NCI-H510A treated with DMSO at 0.1 percent for 48 hours (cell line): ENCODE data around the gene CHGA.
A peak's percentile ranks its signal among the peaks of the same experiment; 100 is the strongest.

Experiments
- DNase-seq: peaks from one replicate; lab custom pipeline; 2025; lab: John Stamatoyannopoulos, UW

Gene CHGA

DNA sequence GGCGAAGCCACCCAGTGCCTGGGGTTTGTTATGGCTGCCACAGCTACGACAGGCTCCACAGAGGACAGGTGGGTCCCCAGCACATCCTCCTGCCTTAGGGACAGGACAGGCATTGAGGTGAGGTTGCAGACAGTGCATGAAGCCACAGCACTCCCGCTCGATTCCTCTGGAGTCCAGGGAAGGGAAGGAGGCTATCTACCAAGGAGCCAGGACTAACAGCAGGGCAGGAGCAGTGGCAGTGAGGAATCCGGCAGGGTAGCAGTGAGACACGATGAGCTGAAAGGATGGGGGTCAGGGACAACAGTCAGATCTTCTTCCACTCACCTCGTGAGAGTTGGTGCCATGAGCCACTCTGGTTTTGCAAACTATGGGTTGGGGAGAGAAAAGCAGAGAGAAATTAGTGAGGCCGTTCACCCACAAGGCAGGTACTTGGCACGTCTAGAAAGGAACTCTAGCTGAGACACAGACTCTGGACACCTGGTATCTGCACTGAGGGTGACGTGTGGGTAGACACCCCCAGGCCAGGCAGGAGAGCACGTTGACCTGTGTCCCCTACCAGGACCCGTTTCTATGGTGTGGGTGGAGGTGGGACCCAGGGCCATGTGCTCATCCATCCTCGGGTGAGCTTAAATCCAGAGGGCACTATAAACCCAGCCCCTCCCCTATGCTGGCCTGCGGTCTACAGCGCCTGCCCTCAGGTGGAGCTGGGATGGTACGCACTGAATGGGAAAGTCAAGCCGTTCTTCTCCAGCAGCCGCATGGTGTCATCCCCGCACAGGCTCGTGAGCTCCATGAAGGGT, 39.3 kb downstream of the CHGA start:
- no peak for DNase-seq

DNA sequence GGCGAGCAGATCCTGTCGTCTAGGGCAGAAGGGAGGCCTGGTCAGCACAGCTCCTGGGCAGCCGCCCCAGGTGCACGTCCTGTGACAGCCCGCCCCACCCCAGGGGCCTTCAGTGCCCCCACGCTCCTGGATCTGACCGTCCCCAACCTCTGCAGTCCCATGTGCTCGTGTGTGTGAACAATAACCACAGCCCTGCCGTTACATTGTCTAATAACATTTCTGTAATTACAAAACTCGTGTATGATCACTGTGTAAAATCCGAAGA, 39.8 kb downstream of the CHGA start:
- no peak for DNase-seq

DNA sequence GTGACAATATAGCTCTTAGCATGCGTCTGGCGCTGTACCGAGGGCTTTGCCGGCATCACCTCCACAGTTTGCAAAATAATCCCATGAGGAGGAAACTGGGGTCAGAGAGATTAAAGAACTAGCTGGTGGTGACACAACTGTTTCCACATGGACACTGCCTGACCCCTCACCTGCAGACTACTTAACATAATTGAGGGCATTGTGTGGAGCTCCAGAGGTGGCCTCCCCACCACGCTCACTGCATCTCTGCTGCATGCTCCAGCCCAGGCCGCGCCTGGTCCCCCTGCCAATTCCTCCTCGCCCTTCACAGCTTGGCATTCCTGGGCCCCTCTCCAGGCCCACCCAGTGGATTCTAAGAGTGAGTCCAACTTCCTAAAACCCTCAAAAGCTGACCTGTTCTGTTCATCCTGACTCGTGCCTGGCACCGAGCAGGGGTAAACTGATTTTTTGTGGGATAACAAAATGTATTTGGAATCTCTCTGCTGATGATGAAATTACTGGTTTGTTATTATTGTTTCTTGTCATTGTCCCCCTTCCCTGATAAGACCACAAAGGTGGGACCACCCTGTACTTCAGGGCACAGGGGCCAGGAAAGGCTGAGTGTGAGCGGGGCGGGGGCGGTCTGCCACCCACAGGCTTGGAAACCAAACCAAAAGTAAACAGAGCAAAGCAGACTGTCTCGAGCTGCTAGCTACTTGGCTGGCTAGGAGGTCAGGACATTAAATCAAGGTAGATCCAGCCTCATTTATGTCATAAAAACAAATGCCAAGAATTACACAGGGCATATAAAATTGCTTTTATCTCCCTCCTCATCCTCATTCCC, 40.6 kb downstream of the CHGA start:
- DNase-seq: no peak

DNA sequence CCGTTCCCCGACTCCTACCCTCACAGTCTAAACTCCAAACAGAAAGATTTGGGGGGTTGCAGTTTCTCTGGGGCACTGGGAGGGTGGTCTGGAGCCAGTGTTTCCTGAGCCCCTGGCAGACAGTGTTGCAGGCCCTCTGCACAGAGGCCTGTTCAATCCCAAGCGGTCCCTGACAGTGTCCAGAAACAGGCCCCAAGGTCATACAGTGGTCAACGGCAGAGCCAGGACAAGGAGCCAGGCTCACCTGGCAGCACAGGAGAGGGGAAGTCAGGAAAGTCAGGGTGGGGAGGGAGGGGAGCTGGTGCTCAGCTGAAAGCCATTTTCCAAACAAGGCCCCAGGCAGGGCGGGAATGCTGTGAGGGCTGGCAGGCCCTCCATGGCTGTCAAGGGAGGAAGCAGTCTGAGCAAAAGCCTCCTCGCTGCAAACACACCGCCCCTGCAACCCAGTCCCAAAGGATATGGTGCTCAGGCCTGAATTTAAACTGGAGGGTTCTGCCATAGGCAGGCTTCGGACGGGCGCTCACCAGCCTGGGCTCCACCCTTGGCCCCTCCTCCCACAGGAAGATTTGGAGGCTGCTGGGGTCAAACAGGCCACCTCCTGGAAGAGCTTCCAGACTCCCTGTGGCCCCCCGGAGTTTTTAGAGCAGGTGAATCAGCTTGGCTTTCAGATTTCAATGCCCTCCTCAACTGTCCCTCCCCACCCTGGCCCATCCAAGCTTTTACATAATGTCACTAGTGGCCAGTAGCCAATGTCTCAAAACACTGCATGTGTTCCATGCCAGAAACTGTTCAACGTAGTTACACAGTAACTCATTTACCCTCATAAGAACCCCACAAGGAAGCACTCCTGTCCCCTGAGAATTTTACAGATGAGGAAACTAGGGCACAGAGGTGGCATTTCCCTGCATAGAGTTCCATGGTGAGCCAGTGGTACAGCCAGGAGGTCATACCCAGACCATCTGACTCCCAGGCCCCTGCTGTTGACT, 41.5 kb downstream of the CHGA start:
- DNase-seq: no peak

DNA sequence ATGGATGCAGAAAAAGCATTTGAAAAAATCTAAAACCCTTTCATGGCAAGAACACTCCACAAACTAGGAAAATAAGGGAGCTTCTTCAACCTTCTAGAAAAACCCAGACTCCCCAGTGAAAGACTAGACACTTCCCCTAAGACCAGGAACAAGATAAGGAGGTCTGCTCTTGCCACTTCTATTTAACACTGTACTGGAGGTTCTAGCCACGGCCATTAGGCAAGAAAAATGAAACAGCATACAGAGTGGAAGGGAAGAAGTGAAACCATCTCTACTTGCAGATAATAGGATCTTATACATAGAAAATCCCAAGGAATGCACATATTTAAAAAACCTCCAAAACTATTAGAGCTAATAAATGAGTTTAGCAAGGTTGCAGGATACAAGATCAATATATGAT, 42.3 kb downstream of the CHGA start:
- no peak for DNase-seq

DNA sequence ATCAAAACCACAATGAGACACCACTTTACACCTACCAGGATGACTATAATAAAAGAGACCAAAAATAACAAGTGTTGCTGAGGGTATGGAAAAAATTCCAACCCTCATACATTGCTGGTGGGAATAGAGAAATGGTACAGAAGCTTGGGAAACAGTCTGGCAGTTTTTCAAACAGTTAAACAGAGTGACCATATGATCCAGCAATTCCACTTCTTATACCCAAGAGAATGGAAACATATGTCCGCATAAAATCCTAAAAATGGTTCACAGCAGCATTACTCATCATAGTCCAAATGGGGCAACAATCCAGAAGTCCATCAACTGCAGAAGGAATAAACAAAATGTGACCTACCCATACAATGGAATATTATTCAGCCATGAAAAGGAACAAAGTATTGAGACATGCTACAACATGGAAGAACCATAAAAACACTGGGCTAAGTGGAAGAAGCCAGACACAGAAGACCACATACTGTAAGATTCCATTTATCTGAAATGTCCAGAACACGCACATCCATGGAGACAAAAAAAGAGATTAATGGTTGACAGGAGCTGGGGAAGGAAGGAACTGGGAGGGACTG, 44.5 kb downstream of the CHGA start:
- no peak for DNase-seq

DNA sequence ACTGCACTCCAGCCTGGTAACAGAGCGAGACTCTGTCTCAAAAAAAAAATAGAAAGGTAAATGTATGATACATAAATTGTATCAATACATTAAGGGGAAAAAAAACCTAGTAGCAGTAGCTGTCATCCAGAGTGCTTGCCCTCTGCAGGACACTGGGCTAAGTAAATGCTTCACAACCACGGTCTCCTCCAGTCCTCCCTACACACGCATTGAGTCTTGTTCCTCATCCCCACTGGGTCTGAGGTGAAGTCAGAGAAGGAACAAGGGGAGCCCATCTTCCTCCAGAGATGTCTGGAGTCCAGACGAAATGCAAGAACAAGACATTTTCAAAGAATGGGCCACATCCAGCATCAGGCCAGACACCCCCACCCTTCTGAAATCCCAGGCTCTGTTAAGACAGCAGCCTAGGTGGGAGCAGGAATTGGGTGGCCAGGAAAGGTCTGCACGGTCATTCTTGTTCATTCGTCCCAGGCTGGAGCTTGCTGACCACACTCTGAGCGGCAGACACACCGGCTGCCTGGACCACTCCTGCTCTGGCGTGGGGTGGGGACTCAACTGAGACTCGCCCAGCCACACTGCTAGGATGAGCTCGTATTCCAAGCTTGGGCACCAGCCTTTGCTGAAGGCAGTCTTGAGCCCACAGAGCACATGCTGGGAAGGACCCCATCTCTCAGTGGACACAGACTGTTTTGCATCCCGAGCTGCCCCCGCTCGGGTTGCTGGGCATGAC, 45.5 kb downstream of the CHGA start:
- DNase-seq: no peak

DNA sequence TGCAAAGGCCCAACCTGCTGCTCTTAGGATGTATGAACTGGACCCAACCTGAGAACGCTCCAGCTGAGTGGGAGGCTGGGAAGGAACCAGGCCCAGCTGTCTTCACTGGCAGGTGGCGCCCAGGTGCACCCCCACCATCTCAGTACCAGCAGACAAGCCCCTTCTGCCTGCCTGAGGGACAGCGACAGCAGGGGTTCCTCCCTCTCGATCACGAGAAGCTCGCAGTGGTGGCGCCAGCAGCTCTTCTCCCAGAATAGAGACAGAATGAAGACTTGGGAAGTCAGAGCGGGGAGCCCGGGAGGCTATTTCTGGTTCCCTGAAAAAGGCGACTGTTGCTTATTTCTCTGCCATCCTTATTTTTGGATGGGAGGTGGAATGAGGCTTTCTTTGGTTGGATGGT, 46.5 kb downstream of the CHGA start:
- no peak for DNase-seq

DNA sequence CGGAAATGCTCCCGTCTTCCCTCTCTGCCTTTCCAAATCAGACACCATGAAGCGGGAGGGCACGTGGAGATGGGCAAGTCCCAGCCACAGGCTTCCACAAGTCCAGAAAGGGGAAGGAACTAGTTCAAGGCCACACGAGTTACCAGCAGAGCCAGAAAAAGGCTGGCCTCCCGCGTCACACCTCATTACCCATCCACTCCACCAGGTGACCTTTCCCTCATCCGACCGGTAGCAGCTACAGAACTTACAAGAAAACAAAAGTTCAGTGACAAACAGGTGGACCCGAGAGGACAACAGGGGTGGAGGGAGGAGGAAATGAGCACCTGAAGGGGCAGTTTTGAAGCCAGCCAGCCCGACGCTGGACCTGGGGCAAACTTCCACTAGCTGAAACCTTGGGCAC, 46.9 kb downstream of the CHGA start:
- peak; percentile 80 for DNase-seq

DNA sequence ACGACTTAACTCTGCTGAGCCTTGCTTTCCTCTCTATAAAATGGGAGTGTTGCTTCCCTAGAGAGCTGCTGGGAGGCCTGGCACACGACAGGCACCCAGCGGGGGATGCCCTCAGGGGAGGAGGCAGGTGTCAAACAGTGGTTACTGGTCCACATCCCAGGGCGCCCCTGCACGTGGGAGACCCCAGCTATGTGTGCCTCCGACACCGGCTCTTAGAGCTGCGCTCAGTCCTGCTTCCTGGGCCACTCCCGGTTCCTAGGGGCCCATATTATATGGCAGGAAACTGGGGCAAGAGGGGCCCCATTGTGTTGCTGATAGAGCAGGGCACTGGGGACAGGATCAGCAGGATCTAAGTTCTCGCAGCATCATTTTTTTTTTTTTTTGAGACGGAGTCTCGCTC, 47.3 kb downstream of the CHGA start:
- DNase-seq: no peak

DNA sequence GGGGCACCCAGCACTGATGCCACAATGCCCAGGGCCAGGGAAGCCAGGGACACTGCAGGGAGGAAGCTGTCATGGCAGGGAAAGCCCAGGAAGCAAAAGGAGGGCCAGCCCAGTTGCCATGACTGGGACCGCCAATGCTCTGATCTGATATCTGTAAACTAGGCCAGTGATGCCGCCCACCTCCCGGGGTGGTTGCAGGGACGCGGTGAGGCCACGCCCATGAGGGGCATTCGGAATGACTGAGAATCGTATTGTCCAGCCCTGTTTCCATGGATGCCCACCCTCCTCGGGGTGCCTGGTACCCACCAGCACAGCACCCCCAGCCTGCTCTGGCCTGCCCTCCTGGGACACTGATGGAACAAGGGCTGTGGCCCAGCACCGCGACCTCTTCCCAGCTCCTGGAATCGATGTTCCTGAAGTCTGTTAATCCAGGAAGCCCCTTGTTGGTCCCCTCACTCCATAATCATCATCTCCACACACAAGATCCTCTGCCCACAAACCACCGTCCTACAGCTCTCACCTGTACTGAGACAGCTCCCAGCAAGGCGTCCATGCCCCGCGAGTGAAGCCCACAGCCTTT, 48.7 kb downstream of the CHGA start:
- DNase-seq: no peak

DNA sequence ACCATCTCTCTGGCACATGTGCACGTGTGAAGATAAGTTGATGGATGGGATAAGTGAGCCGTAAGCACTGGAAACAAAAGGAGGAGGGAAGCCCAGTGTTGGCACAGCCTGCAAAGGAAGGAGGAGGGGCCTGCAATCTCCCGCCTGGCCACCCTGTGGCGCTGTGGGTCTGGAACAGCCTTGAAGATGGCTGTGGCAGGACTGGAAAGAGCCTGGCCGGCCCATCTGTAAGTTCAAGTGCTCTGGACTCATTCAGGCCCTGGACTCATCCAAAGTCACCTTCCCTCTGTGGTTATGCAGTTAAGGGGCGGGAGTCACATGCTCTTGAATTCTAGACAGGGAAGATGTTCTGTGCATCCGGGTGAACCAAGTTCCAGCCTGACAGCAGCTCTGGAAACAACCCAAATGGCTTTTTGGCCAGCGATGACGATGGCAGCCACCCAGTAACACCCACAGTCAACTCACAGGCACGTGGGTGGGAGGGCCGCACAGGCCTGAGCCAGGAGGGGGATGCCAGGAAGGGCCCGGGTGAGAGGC, 50.4 kb downstream of the CHGA start:
- peak; percentile 82 for DNase-seq

DNA sequence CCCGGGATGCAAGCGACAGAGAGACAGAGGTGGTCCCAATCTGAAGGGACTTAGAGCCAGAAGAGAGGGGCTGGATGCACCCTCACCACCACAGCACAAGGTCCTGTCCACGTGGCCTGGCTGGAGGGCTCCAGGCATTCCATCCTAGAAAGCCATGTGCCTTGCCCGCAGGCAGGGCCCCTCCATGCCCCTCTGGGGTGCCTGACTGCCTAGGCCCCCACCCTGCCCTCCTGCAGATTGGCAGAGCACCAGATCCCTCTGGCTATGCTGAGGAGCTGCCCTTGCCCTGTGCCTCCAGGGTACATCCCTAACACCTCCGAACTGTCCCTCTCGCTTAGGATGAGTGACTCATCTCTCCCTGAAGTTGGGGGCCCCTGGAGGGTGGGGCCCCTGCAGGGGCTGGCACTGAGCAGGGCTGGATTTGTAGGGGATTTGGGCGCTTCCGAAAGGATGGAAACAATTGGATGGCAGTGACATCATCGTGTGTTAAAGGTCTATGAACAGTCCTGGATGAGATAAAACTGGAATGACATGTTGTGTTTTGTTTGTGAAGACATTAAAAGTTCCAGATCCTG, 50.9 kb downstream of the CHGA start:
- no peak for DNase-seq

DNA sequence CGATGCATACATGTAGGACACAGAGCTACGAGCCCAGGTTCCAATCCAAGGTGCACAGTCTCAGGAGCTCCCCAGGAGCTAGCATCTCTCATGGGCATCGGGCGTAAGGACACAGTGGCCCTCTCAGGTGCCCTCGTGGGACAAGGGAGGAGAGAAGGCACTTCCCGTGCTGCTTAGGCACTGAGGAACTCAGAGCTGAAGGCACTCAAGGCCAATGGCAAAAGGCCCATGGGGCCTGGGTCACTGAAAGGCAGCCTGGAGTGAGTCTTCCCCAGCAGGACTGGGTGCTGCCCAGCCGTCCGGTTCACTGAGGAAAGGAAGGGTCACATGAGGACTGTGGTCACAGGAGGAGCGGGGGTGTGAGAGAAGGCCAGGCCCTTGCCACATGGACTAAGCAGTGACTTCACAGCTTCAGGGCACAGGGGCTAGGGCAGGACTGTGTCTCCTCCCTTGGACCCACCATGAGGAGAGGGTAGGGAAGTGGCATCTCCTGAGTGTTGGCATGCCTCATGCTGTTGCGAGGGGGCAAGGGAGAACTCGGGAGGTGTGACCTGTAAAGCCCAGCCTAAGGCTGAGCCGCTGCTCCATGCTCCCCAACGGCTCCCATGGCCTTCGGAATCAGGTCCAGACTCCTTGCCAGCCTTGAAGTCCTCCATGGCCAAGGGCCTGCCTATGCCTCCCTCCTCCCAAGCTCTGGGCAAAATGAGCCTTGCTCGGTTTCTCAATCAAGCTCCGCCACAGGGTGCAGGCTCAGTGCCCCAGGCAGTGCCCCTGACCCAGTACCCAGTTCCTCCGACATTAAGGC, 51.8 kb downstream of the CHGA start:
- DNase-seq: no peak

DNA sequence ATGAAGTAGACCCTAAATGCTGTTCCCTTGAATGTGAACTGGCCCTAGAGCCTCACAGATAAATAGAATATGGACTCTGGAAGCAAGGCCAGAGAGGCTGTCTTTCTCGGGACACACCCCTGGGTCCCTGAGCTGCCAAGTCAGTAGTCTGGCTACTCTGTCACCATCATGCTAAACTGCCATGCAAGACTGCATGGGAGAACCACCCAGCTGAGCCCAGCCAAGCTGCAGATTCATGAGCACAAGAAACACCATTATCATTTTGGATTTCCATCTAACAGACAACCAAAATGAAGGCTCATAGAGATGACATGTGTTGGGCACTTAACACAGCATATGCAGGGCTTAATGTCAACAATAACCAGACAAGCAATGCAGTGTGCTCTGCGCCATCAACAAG, 53.3 kb downstream of the CHGA start:
- no peak for DNase-seq

DNA sequence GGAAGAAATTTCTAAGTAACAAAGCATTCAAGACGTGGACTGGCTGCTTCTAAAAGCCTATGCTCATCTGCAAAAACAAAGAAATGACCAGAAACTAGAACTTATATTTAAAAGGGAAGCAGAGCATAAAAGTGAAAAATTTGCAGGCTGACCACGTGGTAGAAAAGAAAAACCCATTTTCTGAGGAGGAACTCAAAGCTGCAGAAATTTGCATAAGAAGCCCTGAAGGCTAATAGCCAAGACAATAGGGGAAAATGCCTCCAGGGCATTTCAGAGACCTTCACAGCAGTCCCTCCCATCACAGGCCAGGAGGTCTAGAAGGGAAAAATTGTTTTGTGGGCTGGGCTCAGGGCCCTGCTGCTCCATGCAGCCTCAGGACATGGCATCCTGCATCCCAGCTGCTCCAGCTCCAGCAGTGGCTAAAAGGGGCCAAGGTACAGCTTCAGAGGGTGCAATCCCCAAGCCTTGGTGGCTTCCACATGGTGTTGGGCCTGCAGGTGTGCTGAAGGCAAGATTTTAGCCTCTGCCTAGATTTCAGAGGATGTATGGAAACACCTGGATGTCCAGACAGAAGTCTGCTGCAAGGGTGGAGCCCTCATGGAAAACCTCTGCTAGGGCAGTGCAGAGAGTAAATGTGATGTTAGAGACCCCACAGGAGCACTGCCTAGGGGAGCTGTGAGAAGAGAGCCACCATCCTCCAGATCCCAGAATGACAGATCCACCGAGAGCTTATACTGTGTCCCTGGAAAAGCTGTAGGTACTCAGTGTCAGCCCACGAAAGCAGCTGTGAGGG, 55.5 kb downstream of the CHGA start:
- DNase-seq: no peak

DNA sequence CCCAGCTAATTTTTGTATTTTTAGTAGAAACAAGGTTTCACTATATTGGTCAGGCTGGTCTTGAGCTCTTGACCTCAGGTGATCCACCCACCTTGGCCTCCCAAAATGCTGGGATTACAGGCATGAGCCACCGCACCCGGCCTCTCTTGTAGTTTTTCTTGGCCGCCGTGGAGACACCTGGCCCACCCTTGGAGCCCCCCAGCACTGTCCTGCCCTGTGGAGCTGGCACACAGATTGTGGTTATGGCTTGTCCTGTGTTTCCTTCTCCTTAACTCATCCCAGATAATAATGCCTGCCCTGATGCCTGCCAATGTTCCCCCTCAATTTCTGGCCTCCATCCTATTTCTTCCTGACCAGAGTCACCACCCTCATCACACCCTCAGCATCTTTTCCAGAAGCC, 57.9 kb downstream of the CHGA start:
- no peak for DNase-seq

DNA sequence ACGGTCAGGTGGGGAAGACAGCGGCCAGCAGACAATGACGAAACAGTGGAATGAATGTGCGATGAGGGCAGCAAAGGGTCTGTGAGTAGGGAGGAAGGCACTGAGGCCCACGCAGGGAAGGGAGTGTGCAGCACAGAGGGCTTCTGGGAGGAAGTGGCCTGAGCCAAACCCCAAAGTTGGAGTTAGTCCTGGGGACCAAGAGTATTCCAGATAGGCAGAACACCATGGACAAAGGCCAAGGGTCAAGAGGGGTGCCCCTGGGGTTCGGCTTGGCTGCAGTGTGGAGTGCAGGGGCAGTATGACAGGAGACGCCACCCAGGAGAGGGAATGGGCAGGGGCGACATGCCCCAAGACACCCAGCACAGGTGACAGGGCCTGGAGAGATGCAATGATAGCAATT, 58.8 kb downstream of the CHGA start:
- DNase-seq: no peak

DNA sequence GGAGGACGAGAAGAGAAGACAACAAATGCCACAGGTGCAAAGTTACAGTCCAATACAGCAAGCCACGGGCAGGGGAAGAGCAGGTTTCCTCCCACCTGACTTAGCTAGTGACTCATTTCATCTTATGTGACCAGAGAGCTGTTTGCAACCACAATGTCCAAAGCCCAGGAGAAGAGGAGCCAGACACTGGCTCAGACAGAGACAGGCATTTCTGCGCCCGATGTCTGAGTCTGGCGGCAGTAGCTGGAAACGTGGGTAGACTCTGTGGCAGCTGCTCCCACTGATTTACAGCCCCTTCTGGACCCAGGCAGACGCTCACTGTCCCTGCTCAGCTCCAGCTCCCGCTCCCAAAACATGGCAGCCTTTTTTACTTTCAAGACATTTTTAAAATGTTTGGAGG, 60.0 kb downstream of the CHGA start:
- no peak for DNase-seq
